Choroid plexus epithelial cell (primary cell): ENCODE data around the gene SLX4IP.

Source experiments
- DNase-seq: peaks from one replicate; pipeline ENCODE4 v3.0.0-alpha.2; 2010; ENCODE audit warnings: low read depth
- H3K4me3 ChIP-seq: 2 replicates; pipeline ENCODE4 v1.5.1; 2011; ENCODE audit warnings: low read depth, mild to moderate bottlenecking, control low read depth, low read length, moderate library complexity
- TF ChIP-seq, protein P1 (sequence below): conservative IDR thresholded peaks from 2 replicates; pipeline ENCODE4 v1.5.1; 2011; ENCODE audit warnings: low read depth, mild to moderate bottlenecking, control low read depth, inconsistent platforms, low read length, moderate library complexity

The SLX4IP gene

GRCh38 chr20:10466325-10466724 is 31.2 kb downstream of the SLX4IP start:
- no peak overlapping the region for H3K4me3 ChIP-seq
- no peak for DNase-seq
- TF ChIP-seq, protein P1, sequence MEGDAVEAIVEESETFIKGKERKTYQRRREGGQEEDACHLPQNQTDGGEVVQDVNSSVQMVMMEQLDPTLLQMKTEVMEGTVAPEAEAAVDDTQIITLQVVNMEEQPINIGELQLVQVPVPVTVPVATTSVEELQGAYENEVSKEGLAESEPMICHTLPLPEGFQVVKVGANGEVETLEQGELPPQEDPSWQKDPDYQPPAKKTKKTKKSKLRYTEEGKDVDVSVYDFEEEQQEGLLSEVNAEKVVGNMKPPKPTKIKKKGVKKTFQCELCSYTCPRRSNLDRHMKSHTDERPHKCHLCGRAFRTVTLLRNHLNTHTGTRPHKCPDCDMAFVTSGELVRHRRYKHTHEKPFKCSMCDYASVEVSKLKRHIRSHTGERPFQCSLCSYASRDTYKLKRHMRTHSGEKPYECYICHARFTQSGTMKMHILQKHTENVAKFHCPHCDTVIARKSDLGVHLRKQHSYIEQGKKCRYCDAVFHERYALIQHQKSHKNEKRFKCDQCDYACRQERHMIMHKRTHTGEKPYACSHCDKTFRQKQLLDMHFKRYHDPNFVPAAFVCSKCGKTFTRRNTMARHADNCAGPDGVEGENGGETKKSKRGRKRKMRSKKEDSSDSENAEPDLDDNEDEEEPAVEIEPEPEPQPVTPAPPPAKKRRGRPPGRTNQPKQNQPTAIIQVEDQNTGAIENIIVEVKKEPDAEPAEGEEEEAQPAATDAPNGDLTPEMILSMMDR = no peak

DNA sequence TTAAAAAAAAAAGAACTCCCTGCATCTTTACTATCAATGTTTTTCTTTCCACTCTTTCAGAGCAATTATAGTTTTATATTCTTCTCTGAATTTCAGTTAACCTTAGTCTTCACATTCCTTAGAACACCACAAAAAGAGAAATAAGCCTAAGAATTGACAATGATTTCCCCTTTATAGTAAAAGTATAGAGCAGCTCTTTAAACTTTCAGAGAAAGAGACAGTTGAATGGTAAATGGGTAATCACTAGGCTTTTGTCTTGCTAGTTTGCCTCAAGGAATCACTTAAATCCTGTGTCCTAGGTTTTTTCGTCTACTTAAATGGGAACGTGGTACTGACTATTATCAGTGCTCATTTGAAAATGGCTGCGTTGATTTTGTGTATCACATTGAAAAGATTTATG is 31.8 kb downstream of the SLX4IP start:
- no peak for DNase-seq
- TF ChIP-seq, protein P1 = no peak
- no peak overlapping the region for H3K4me3 ChIP-seq

- no peak overlapping the region for H3K4me3 ChIP-seq
- TF ChIP-seq, protein P1 = no peak
- DNase-seq = peak; percentile 53
Observed at GRCh38 chr20:10467681-10468339, 32.7 kb downstream of the SLX4IP start.

GRCh38 chr20:10468340-10468845 is 33.3 kb downstream of the SLX4IP start:
- TF ChIP-seq, protein P1 = no peak
- no peak for DNase-seq
- no peak overlapping the region for H3K4me3 ChIP-seq

- no peak for DNase-seq
- TF ChIP-seq, protein P1 = no peak
- no peak overlapping the region for H3K4me3 ChIP-seq
Observed at GRCh38 chr20:10469056-10469455, 34.0 kb downstream of the SLX4IP start.

DNA sequence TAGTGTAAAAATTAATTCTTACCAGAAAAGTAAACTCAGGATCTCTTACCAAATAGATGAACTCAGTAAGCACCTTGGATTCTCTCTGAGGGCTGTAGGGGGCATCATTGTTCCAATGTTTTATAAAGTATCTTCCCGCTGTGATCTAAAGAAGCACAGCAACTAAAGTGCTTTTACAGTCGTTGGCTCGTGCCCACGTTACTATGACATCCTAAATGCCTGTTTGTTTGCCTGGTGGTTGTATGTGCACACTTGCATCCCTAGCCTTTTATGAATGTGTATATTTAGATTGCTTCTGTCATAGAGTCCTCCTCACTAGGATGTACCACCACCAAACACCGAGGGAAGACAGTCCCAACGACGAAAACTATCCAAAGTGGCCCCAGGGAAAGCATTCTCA is 34.5 kb downstream of the SLX4IP start:
- DNase-seq = peak; percentile 95
- no peak overlapping the region for H3K4me3 ChIP-seq
- TF ChIP-seq, protein P1 = peak; percentile 75

GRCh38 chr20:10470276-10470675 is 35.2 kb downstream of the SLX4IP start:
- no peak for DNase-seq
- no peak overlapping the region for H3K4me3 ChIP-seq
- TF ChIP-seq, protein P1 = no peak
